NCI-H345 (cell line): ENCODE data around the gene MAP4K4.

Source experiments
- DNase-seq: peaks from one replicate; lab custom pipeline; 2025; lab: John Stamatoyannopoulos, UW

Gene MAP4K4

GRCh38 chr2:101815739-101816391, 118.4 kb downstream of the MAP4K4 start:
- DNase-seq: peak; percentile 29

GRCh38 chr2:101816598-101816997, 119.1 kb downstream of the MAP4K4 start:
- no peak for DNase-seq

GRCh38 chr2:101817481-101817880, 120.0 kb downstream of the MAP4K4 start:
- DNase-seq: no peak

- DNase-seq: peak; percentile 49
Observed at GRCh38 chr2:101818531-101819451, 121.3 kb downstream of the MAP4K4 start.

GRCh38 chr2:101820519-101820918, 123.0 kb downstream of the MAP4K4 start:
- DNase-seq: no peak

- DNase-seq: no peak
Observed at GRCh38 chr2:101821059-101821805, 123.7 kb downstream of the MAP4K4 start.

- no peak for DNase-seq
Observed at GRCh38 chr2:101821828-101822458, 124.4 kb downstream of the MAP4K4 start.

GRCh38 chr2:101823347-101823791, 125.9 kb downstream of the MAP4K4 start:
- DNase-seq: no peak

- DNase-seq: no peak
Observed at GRCh38 chr2:101823859-101824258, 126.4 kb downstream of the MAP4K4 start.

- no peak for DNase-seq
Observed at GRCh38 chr2:101826716-101827115, 129.2 kb downstream of the MAP4K4 start.

- no peak for DNase-seq
Observed at GRCh38 chr2:101827246-101827645, 129.7 kb downstream of the MAP4K4 start.

GRCh38 chr2:101828257-101828656, 130.8 kb downstream of the MAP4K4 start:
- DNase-seq: no peak

- no peak for DNase-seq
Observed at GRCh38 chr2:101828673-101829334, 131.3 kb downstream of the MAP4K4 start.

GRCh38 chr2:101829429-101829828, 131.9 kb downstream of the MAP4K4 start:
- DNase-seq: no peak

- no peak for DNase-seq
Observed at GRCh38 chr2:101830146-101830545, 132.6 kb downstream of the MAP4K4 start.

GRCh38 chr2:101830555-101830954, 133.0 kb downstream of the MAP4K4 start:
- DNase-seq: no peak

- DNase-seq: peak; percentile 47
Observed at GRCh38 chr2:101831351-101831865, 133.9 kb downstream of the MAP4K4 start.

GRCh38 chr2:101832114-101832513, 134.6 kb downstream of the MAP4K4 start:
- no peak for DNase-seq

- no peak for DNase-seq
Observed at GRCh38 chr2:101833890-101834523, 136.5 kb downstream of the MAP4K4 start.

- no peak for DNase-seq
Observed at GRCh38 chr2:101837354-101837753, 139.8 kb downstream of the MAP4K4 start.
